DMS79 (cell line): ENCODE results near the gene TMEM131.
"Not testable (repeated sequence)": the region's sequence is repeated elsewhere in the genome, so short reads cannot be mapped to it uniquely, and the experiment has no call there.

ENCODE experiments used
- DNase-seq: peaks from one replicate; lab custom pipeline; 2025; lab: John Stamatoyannopoulos, UW

TMEM131 gene

DNA sequence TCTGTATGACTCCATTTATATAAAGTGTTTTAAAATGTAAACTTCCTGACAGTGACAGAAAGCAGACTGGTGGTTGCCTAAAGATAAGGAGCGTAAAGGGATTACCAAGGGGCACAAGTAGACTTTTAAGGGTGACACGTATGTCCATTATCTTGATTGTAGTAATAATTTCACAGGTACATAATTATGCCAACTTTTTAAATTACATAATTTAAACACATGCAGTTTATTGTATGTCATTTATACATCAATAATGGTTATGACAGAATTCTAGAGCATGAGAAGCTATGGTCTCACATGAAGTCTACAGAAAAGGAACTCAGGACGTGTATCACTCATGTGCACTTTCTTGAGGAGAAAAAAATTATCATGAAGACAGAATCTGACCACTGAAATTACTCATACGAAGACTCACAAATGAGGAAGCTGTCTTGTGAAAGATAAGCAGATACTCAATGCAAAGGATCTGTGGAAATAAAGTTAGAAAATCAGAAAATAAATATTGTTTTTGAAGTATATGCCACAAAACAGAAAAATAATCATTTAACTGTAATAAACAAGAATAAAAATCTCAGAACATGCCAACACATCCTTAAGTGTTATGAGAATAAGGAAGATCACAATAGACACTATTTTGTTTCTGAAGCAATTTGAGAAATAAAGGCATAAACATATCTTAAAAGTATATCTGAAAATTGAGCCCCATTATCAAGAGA is 84.4 kb downstream of the TMEM131 start:
- DNase-seq, result no peak

- DNase-seq, result no peak
These were observed 85.1 kb downstream of the TMEM131 start for GRCh38 chr2:97910403-97911205.

- DNase-seq, result no peak
These were observed 87.5 kb downstream of the TMEM131 start for GRCh38 chr2:97908208-97908676.

DNA sequence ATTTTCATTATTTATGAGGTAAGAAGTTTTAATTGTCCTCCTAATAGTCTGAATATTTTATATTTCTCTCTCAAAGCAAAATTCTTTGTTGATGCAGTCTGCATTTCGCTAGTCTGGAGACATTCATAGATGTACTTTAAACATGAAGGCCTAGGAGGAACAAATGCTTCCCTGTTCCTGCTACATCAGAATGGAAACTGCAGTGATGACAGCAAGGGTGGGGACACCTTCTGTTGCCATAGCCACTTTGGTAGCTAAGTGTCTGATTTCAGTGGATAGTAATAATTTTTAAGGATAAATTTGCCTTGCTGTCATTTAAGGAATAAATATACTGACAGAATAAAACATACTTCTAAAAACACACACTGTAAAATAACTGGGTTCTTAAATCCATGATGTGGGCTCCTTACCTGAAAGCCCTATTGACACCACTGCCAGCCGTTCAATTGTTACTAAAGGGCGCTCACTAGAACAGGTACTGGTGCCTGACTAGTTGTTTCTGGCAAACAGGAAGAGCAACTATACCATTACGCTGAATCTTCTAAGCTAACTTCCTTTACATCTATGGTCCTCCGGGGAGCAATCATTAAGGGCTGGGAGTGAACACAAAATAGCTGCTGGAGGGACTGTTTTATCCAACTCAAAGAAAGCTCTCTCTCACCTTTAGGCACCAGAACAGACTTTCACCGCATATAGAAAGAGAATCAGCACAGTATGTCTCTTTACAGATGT is 88.2 kb downstream of the TMEM131 start:
- no peak for DNase-seq

- no peak for DNase-seq
These were observed 89.4 kb downstream of the TMEM131 start for GRCh38 chr2:97906307-97906706.

- DNase-seq, result no peak
These were observed 90.5 kb downstream of the TMEM131 start for GRCh38 chr2:97905294-97905693.

DNA sequence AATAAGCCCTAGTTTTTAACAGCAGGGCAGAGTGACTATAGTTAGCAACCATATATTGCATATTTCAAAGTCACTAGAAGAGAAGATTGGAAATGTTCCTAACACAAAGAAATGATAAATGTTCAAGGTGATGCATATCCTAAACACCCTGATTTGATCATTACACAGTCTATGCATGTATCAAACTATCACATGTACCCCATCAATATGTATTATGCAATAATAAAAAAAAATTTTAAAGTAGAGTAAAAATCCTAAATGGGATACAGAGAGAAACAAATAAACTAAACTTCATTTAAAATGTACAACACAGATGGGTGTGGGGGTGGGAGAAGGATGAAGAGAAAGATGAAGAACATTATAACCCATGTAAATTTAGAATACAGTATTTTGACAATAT is 93.9 kb downstream of the TMEM131 start:
- DNase-seq, result no peak

DNA sequence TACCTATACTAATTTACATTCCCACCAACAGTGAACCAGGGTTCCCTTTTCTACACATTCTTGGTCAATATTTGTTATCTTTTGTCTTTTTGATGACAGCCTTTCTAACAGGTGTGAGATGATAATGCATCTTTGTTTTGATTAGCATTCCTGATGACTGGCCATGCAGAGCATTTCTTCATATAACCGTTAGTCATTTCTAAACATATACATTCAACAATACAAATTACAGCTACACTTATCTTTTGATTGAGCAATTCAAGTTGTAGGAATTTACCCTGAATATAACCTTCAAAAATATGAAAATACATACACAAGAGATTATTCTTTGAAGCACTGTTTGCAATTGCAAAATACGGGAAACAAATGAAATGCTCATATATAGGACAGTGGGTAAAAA is 94.9 kb downstream of the TMEM131 start:
- DNase-seq, result no peak

GRCh38 chr2:97893042-97893441 is 102.7 kb downstream of the TMEM131 start:
- not testable (repeated sequence) for DNase-seq

- no peak for DNase-seq
These were observed 104.1 kb downstream of the TMEM131 start for GRCh38 chr2:97891611-97892010.

GRCh38 chr2:97889156-97889555 is 106.6 kb downstream of the TMEM131 start:
- DNase-seq, result no peak

DNA sequence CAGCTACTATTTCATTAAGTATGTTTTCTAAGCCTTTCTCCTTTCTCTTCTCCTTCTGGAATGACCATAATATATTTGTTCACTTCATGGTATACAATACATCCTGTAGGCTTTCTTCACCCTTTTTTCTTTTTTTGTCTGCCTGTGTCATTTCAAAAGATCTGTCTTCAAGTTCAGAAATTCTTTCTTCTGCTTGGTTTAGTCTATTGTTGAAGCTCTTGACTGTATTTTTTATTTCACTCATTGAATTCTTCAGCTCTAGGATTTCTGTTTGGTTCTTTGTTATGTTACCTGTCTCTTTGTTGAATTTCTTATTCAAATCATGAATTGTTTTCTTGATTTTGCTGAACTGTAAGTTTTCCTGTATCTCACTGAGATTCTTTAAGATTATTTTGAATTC is 109.9 kb downstream of the TMEM131 start:
- DNase-seq, result no peak

GRCh38 chr2:97880334-97880733 is 115.4 kb downstream of the TMEM131 start:
- no peak for DNase-seq

GRCh38 chr2:97878865-97879264 is 116.9 kb downstream of the TMEM131 start:
- DNase-seq, result no peak

DNA sequence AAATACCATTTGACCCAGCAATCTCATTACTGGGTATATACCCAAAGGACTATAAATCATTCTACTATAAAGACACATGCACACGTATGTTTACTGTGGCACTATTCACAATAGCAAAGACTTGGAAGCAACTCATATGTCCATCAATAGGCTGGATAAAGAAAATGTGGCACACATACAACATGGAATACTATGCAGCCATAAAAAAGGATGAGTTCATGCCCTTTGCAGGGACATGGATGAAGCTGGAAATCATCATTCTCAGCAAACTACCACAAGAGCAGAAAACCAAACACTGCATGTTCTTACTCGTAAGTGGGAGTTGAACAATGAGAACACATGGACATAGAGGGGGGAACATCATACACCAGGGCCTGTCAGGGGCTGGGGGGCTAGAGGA is 117.4 kb downstream of the TMEM131 start:
- not testable (repeated sequence) for DNase-seq

GRCh38 chr2:97871096-97871780 is 124.5 kb downstream of the TMEM131 start:
- DNase-seq, result no peak

GRCh38 chr2:97870396-97870843 is 125.3 kb downstream of the TMEM131 start:
- no peak for DNase-seq

DNA sequence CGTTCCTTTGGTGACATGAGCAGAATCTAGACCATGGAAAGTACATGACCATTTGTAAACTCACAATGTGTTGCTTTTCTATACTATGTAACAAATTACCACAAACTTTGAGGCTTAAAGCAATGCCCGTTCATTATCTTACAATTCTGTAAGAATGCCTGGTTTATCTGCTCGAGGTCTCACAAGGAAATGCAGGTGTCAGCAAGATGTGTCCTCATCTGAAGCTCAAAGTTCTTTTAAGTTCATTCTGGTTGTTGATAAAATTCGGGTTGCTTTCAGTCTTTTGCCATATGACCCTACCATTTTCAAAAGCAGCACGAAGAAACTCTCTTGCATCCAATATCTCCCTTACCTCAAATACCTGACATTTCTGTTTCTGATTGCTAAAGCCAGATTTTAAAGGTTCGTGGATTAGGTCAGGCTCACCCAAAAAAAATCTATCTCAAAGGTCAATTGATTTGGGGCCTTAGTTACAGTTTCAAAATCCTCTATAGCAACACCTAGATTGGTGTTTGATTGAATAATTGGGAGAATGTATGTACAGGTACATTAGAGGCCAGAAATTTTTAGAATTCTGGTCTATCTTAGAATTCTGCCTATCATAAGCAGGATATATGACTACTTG is 125.9 kb downstream of the TMEM131 start:
- no peak for DNase-seq

- no peak for DNase-seq
These were observed 126.6 kb downstream of the TMEM131 start for GRCh38 chr2:97868986-97869721.

- no peak for DNase-seq
These were observed 131.9 kb downstream of the TMEM131 start for GRCh38 chr2:97863829-97864228.

DNA sequence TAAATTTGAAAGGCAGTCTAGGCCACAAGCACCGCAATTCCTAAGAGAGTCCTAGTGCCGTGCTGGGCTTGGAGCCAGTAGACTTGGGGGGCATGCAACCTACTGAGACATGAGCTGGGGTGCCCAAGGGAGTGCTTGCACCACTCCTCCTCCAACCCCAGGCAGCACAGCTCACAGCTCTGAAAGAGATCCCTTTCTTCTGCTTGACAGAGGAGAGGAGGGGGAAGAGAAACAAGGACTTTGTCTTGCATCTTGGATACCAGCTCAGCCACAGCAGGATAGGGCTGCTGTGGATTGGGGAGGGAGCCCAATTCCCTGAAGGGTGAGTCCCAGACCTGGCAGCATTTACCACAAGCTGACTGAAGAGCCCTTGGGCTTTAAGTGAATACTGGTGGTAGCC is 134.6 kb downstream of the TMEM131 start:
- DNase-seq, result no peak
